ENCODE data around the gene DPEP3.
"Not testable (repeated sequence)": the region's sequence is repeated elsewhere in the genome, so short reads cannot be mapped to it uniquely, and the experiment has no call there.

The DPEP3 gene

DNA sequence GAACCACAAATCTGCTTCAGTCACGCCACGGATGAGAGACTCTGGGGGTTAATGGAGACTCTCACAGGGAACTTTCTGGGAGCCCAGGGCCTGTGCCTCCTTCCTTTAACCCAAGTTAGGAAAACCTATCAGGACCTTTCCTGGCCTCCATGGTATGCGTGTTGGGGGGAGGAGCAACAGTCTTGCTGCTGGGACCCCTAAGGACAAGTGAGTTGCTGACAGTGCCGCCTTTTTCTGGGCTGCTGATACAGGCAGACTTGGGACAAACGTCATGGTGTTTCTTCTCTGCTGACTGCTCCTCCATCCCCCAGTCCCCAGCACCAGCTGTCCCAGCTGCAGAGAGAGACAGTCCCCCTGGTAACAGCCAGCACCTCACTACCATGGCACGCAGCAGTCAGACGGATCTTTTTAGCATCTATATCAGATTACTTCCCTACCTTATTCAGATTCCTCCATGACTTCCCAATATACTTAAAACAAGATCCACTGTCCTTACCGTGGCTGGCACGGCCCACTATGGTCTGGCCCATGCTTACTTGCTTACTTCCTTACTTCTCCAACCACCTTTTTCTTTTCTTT lies 28.9 kb upstream of the DPEP3 start:
- Histone ChIP-seq H3K27me3 (ENCODE audit: control insufficient read depth in 1 of 2, insufficient read depth in 2 of 2, low read length in 2 of 2) (no peaks in the 10 kb centered on the region), H3K4me1 (ENCODE audit: control insufficient read depth, insufficient read depth, low read length) (no peaks in the 10 kb centered on the region), H3K4me3 (ENCODE audit: low read length in 2 of 2) (no peak overlapping the region), H3K36me3 (ENCODE audit: control insufficient read depth in 2 of 2, insufficient read depth in 2 of 2, low read length in 2 of 2) (no peaks in the 10 kb centered on the region), H3K9me3 (ENCODE audit: control insufficient read depth in 2 of 2, low read length in 2 of 2) (no peaks in the 10 kb centered on the region), H3K27ac (ENCODE audit: low read length) (no peak overlapping the region), H3K9ac (ENCODE audit: low read length in 2 of 2) (no peak overlapping the region)

DNA sequence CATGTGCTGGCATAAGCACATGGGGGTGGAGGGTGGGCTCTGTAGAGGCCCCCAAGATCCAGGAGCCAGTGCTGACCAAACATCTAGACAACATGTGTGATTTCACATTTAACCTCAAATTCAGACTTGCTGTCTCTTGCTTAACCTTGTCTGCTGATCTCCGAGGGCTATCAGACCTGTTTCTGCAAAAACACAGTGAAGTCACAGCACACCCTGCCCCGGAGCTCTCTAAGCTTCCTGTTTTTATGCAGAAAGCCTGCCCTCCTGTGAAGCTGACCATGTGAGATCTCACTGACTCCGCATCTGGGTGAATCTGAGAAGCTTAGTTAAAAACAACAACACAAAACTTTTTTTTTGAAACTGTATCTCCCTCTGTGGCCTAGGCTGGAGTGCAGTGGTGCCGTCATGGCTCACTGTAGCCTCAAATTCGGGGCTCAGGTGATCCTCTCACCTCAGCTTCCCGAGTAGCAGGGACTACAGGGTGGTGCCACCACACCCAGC lies 25.5 kb upstream of the DPEP3 start:
- no peaks in the 10 kb centered on the region for H3K9me3 ChIP-seq (ENCODE audit: control insufficient read depth in 2 of 2, low read length in 2 of 2)
- no peaks in the 10 kb centered on the region for H3K4me1 ChIP-seq (ENCODE audit: control insufficient read depth, insufficient read depth, low read length)
- H3K4me3 ChIP-seq (ENCODE audit: low read length in 2 of 2) = no peak overlapping the region
- no peaks in the 10 kb centered on the region for H3K27me3 ChIP-seq (ENCODE audit: control insufficient read depth in 1 of 2, insufficient read depth in 2 of 2, low read length in 2 of 2)
- no peak overlapping the region for H3K9ac ChIP-seq (ENCODE audit: low read length in 2 of 2)
- H3K36me3 ChIP-seq (ENCODE audit: control insufficient read depth in 2 of 2, insufficient read depth in 2 of 2, low read length in 2 of 2) = no peaks in the 10 kb centered on the region
- no peak overlapping the region for H3K27ac ChIP-seq (ENCODE audit: low read length)

- Histone ChIP-seq H3K4me3 (ENCODE audit: low read length in 2 of 2) (no peak overlapping the region), H3K9ac (ENCODE audit: low read length in 2 of 2) (no peak overlapping the region), H3K27me3 (ENCODE audit: control insufficient read depth in 1 of 2, insufficient read depth in 2 of 2, low read length in 2 of 2) (no peaks in the 10 kb centered on the region), H3K36me3 (ENCODE audit: control insufficient read depth in 2 of 2, insufficient read depth in 2 of 2, low read length in 2 of 2) (no peaks in the 10 kb centered on the region), H3K4me1 (ENCODE audit: control insufficient read depth, insufficient read depth, low read length) (no peaks in the 10 kb centered on the region), H3K27ac (ENCODE audit: low read length) (no peak overlapping the region), H3K9me3 (ENCODE audit: control insufficient read depth in 2 of 2, low read length in 2 of 2) (no peaks in the 10 kb centered on the region)
Observed at GRCh38 chr16:68005211-68005610, 24.9 kb upstream of the DPEP3 start.

DNA sequence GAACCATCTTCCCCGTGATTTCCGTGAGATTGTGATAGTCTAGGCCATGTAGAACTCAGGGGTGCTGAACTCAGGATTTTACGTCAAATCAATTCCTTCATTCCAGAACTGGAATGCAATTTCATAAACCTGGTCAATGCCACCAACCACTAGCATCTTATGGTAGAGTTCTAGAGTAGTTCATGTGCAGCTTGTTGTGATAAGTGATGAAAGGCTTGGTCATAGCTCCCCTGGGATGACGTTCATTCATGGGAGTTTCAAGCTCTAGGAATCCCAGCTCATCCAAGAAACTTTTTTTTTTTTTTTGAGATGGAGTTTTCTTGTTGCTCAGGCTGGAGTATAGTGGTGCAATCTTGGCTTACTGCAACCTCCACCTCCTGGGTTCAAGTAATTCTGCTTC lies 22.7 kb upstream of the DPEP3 start:
- H3K27ac ChIP-seq (ENCODE audit: low read length) = no peak overlapping the region
- no peaks in the 10 kb centered on the region for H3K36me3 ChIP-seq (ENCODE audit: control insufficient read depth in 2 of 2, insufficient read depth in 2 of 2, low read length in 2 of 2)
- no peaks in the 10 kb centered on the region for H3K27me3 ChIP-seq (ENCODE audit: control insufficient read depth in 1 of 2, insufficient read depth in 2 of 2, low read length in 2 of 2)
- no peaks in the 10 kb centered on the region for H3K4me1 ChIP-seq (ENCODE audit: control insufficient read depth, insufficient read depth, low read length)
- H3K4me3 ChIP-seq (ENCODE audit: low read length in 2 of 2) = no peak overlapping the region
- H3K9ac ChIP-seq (ENCODE audit: low read length in 2 of 2) = no peak overlapping the region
- H3K9me3 ChIP-seq (ENCODE audit: control insufficient read depth in 2 of 2, low read length in 2 of 2) = no peaks in the 10 kb centered on the region

DNA sequence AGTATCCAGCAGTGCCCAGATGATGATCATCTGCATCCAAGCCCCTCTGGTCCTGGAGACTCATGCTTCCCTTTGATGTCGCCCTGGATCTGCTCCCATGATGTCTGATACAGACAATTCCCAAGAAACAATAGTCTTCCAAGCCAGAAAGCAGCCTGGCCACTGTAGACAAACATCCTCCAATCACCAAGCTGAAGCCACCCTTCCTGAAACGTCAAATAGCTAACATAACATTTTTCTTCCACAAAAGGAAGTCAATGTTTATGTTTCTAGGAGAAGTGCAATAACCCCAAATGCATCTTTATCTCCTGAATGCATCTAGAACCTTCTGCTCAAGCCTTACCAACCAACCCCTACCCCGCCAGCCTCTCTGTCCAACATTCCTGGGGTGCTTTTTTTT lies 20.2 kb upstream of the DPEP3 start:
- no peaks in the 10 kb centered on the region for H3K4me1 ChIP-seq (ENCODE audit: control insufficient read depth, insufficient read depth, low read length)
- H3K9ac ChIP-seq (ENCODE audit: low read length in 2 of 2) = no peak overlapping the region
- no peaks in the 10 kb centered on the region for H3K36me3 ChIP-seq (ENCODE audit: control insufficient read depth in 2 of 2, insufficient read depth in 2 of 2, low read length in 2 of 2)
- H3K27ac ChIP-seq (ENCODE audit: low read length) = no peak overlapping the region
- no peak overlapping the region for H3K4me3 ChIP-seq (ENCODE audit: low read length in 2 of 2)
- no peaks in the 10 kb centered on the region for H3K27me3 ChIP-seq (ENCODE audit: control insufficient read depth in 1 of 2, insufficient read depth in 2 of 2, low read length in 2 of 2)
- no peaks in the 10 kb centered on the region for H3K9me3 ChIP-seq (ENCODE audit: control insufficient read depth in 2 of 2, low read length in 2 of 2)

GRCh38 chr16:67999985-68000384 lies 19.7 kb upstream of the DPEP3 start:
- H3K9ac ChIP-seq (ENCODE audit: low read length in 2 of 2) = no peak overlapping the region
- H3K4me1 ChIP-seq (ENCODE audit: control insufficient read depth, insufficient read depth, low read length) = no peaks in the 10 kb centered on the region
- H3K27ac ChIP-seq (ENCODE audit: low read length) = no peak overlapping the region
- H3K36me3 ChIP-seq (ENCODE audit: control insufficient read depth in 2 of 2, insufficient read depth in 2 of 2, low read length in 2 of 2) = no peaks in the 10 kb centered on the region
- H3K27me3 ChIP-seq (ENCODE audit: control insufficient read depth in 1 of 2, insufficient read depth in 2 of 2, low read length in 2 of 2) = no peaks in the 10 kb centered on the region
- no peaks in the 10 kb centered on the region for H3K9me3 ChIP-seq (ENCODE audit: control insufficient read depth in 2 of 2, low read length in 2 of 2)
- H3K4me3 ChIP-seq (ENCODE audit: low read length in 2 of 2) = no peak overlapping the region

- H3K4me3 ChIP-seq (ENCODE audit: low read length in 2 of 2) = peak within 1 kb of the TSS in 1 of 2 donors; percentile 15
- not testable (repeated sequence) for H3K27ac ChIP-seq (ENCODE audit: low read length); H3K36me3 ChIP-seq (ENCODE audit: control insufficient read depth in 2 of 2, insufficient read depth in 2 of 2, low read length in 2 of 2); H3K4me1 ChIP-seq (ENCODE audit: control insufficient read depth, insufficient read depth, low read length); H3K9me3 ChIP-seq (ENCODE audit: control insufficient read depth in 2 of 2, low read length in 2 of 2); H3K9ac ChIP-seq (ENCODE audit: low read length in 2 of 2); H3K27me3 ChIP-seq (ENCODE audit: control insufficient read depth in 1 of 2, insufficient read depth in 2 of 2, low read length in 2 of 2)
Observed at GRCh38 chr16:67998779-67999688, 18.7 kb upstream of the DPEP3 start, which contains the start of gene DPEP2. Gene DPEP2 (minus strand): TSS chr16:67999484. CDS start chr16:67993212, 6,272 bp downstream.

GRCh38 chr16:67998231-67998778 lies 18.0 kb upstream of the DPEP3 start:
- not testable (repeated sequence) for H3K36me3 ChIP-seq (ENCODE audit: control insufficient read depth in 2 of 2, insufficient read depth in 2 of 2, low read length in 2 of 2); H3K27ac ChIP-seq (ENCODE audit: low read length); H3K27me3 ChIP-seq (ENCODE audit: control insufficient read depth in 1 of 2, insufficient read depth in 2 of 2, low read length in 2 of 2); H3K9ac ChIP-seq (ENCODE audit: low read length in 2 of 2); H3K4me1 ChIP-seq (ENCODE audit: control insufficient read depth, insufficient read depth, low read length); H3K4me3 ChIP-seq (ENCODE audit: low read length in 2 of 2); H3K9me3 ChIP-seq (ENCODE audit: control insufficient read depth in 2 of 2, low read length in 2 of 2)

GRCh38 chr16:67996666-67997065 lies 16.4 kb upstream of the DPEP3 start:
- Histone ChIP-seq H3K9me3 (ENCODE audit: control insufficient read depth in 2 of 2, low read length in 2 of 2) (no peaks in the 10 kb centered on the region), H3K4me1 (ENCODE audit: control insufficient read depth, insufficient read depth, low read length) (peaks cover 10% of the 10 kb centered on the region), H3K4me3 (ENCODE audit: low read length in 2 of 2) (no peak overlapping the region), H3K27me3 (ENCODE audit: control insufficient read depth in 1 of 2, insufficient read depth in 2 of 2, low read length in 2 of 2) (no peaks in the 10 kb centered on the region), H3K36me3 (ENCODE audit: control insufficient read depth in 2 of 2, insufficient read depth in 2 of 2, low read length in 2 of 2) (no peaks in the 10 kb centered on the region), H3K27ac (ENCODE audit: low read length) (no peak overlapping the region), H3K9ac (ENCODE audit: low read length in 2 of 2) (no peak overlapping the region)

DNA sequence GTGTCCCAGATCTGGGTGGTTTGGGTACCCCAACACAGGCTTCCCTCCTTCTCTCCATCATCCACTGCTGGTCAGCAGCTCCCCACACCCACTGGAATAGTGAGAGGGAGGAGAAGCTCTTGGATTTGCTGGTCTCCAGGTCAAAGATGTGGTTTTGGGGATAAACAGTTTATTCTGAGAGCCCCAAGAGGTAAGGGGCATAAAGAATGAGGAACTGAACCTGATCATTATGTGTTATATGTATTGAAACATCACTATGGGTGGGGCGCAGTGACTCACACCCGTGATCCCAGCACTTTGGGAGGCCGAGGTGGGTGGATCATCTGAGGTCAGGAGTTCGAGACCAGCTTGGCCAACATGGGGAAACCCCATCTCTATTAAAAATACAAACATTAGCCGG lies 15.1 kb upstream of the DPEP3 start:
- Histone ChIP-seq H3K9me3 (ENCODE audit: control insufficient read depth in 2 of 2, low read length in 2 of 2) (no peaks in the 10 kb centered on the region), H3K27ac (ENCODE audit: low read length) (no peak overlapping the region), H3K27me3 (ENCODE audit: control insufficient read depth in 1 of 2, insufficient read depth in 2 of 2, low read length in 2 of 2) (no peaks in the 10 kb centered on the region), H3K36me3 (ENCODE audit: control insufficient read depth in 2 of 2, insufficient read depth in 2 of 2, low read length in 2 of 2) (no peaks in the 10 kb centered on the region), H3K4me3 (ENCODE audit: low read length in 2 of 2) (no peak overlapping the region), H3K9ac (ENCODE audit: low read length in 2 of 2) (no peak overlapping the region), H3K4me1 (ENCODE audit: control insufficient read depth, insufficient read depth, low read length) (peaks cover 10% of the 10 kb centered on the region)

DNA sequence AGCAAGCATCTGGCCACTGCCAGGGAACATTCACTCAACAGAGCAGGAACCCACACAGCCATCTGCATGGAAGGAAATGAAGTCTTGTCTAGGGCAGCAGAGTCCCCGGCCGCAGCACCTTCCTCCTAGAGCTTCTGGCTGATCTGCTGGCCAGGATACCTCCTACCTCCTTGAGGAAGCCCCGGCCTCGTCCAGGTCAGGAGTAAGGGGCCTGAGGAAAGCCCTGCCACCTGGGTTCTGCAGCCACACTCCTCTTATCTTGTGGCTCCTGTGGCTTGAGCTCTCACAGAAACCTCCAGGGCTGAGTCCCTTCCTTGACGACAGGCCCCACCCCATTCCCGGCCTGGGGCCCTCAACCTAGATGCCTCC lies 13.7 kb upstream of the DPEP3 start:
- H3K4me1 ChIP-seq (ENCODE audit: control insufficient read depth, insufficient read depth, low read length); H3K27ac ChIP-seq (ENCODE audit: low read length); H3K9me3 ChIP-seq (ENCODE audit: control insufficient read depth in 2 of 2, low read length in 2 of 2); H3K9ac ChIP-seq (ENCODE audit: low read length in 2 of 2); H3K27me3 ChIP-seq (ENCODE audit: control insufficient read depth in 1 of 2, insufficient read depth in 2 of 2, low read length in 2 of 2); H3K36me3 ChIP-seq (ENCODE audit: control insufficient read depth in 2 of 2, insufficient read depth in 2 of 2, low read length in 2 of 2): not testable (repeated sequence)
- H3K4me3 ChIP-seq (ENCODE audit: low read length in 2 of 2) = peak overlapping the region in 1 of 2 donors; percentile 69
